HG03439 (cell line): ENCODE data around the gene TRIM9.
"Not testable (repeated sequence)": the region's sequence is repeated elsewhere in the genome, so short reads cannot be mapped to it uniquely, and the experiment has no call there.

Source experiments
- ATAC-seq: cut with Tn5 transposase; IDR thresholded peaks from one replicate; pipeline ENCODE4 v1.9.1; 2021; ENCODE audit warnings: mild to moderate bottlenecking, moderate library complexity; ENCODE audit not compliant: unreplicated experiment

The TRIM9 gene

DNA sequence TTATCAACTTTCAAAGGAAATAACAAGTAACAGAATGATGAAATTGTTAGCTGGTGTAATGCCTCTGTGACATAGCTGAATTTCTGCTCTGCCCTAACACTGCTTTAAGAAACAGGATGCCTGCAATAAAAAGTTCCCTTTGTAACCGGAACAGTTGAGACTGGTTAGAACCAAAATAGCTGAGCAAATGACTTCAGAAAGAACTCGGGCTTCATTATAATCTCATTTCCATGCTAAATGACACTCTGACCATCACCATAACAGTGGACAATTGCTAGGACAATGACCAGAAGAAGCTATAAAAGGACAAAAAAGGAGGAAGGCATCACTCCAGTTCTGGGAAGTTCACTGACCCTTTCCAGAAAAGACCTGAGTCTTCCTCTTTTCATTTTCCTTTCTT is 127.1 kb downstream of the TRIM9 start:
- no peak for ATAC-seq

- no peak for ATAC-seq
These were observed 127.8 kb downstream of the TRIM9 start for GRCh38 chr14:50967103-50967502.

- ATAC-seq, result no peak
These were observed 130.1 kb downstream of the TRIM9 start for GRCh38 chr14:50964683-50965390.

GRCh38 chr14:50963919-50964318 is 131.0 kb downstream of the TRIM9 start:
- ATAC-seq, result no peak

DNA sequence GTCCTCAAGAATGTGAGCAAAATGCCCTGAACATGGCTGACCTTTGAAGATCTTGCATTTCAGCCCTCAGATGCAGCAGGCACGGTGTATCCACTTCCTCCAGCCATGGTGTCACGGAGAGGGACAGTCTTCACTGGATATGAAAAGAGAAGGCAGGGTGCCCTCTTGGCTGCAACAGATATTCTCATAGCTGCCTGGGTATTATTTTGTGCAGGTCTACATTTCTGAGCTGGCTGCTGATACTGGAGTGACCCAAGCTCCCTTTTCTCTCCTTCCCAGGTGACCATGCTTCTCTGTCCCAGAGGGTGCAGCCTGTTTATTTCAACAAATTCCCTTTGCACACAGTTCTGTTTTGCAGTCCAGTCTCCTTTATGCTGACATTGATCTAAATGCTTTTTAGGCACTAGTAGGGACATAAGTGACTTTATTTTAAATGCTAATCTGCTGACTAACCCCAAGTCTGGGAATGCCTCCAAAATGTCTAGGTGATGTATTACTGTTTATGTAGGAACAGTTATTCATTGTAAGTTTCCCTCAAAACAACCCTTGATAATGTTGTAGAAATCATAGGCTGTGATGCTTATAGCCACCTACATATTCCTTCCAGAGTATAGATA is 133.2 kb downstream of the TRIM9 start:
- no peak for ATAC-seq

GRCh38 chr14:50957296-50957695 is 137.6 kb downstream of the TRIM9 start:
- no peak for ATAC-seq

- not testable (repeated sequence) for ATAC-seq
These were observed 138.5 kb downstream of the TRIM9 start for GRCh38 chr14:50956421-50956820.

- ATAC-seq, result no peak
These were observed 139.4 kb downstream of the TRIM9 start for GRCh38 chr14:50955373-50956043.

DNA sequence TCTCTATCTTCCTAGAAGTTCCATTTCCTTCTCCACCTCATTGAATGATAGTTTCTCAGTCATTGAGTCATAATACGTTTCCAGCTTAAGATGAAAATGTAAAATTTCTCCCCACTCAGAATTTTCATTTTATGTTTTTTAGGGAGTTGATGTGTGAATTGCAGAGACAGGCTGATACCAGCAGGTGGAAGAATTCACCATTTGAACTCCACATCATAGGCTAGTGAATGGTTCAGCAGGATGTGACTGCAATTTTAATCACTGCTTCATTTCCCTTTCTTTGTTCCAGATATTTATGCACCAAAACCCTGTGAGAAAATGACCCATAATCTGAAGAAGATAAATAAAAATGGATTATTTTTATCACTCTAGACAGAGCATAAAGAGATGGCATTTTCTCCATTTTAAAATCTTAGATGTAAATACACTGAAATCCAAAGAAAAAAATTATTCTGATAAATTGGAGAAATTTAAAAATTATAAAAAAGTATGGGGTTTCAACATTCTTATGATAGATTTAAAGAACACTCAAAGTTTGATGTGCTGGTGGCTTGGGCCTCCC is 140.0 kb downstream of the TRIM9 start:
- ATAC-seq, result no peak

- no peak for ATAC-seq
These were observed 141.4 kb downstream of the TRIM9 start for GRCh38 chr14:50953502-50953901.

DNA sequence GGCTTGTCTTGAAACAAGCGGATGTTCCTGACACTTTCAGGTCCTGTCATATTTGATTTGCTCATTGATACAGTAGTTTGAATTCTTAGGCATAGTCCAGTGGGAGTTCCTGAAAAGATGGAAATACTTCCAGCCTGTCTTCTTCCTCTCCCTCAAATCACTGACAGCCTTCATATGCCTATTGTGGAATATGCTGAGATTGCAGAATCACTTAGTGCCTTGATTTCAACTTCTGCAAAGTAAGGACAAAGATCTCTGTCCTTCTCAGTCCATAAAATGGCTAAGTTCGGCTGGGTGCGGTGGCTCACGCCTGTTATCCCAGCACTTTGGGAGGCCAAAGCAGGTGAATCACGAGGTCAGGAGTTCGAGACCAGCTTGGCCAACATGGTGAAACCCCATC is 143.9 kb downstream of the TRIM9 start:
- ATAC-seq, result no peak

DNA sequence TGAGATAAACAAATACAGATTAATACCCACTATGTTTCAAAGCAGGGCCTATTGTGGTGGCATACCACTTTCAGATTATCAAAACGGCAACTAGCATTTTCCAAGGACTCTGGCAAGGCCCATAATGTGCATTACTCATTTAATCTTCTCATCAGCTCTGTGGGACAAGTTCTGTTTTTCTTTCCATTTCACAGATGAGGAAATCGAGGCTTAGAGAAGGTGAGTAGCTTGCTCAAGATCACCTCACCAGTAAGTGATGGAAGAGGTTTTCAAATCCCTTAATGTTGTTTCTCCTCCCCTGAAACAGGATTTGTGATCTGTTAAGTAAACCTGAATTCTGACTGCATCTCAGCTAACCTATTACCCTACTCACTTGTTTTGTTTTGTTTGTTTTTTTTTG is 146.7 kb downstream of the TRIM9 start:
- ATAC-seq, result no peak

DNA sequence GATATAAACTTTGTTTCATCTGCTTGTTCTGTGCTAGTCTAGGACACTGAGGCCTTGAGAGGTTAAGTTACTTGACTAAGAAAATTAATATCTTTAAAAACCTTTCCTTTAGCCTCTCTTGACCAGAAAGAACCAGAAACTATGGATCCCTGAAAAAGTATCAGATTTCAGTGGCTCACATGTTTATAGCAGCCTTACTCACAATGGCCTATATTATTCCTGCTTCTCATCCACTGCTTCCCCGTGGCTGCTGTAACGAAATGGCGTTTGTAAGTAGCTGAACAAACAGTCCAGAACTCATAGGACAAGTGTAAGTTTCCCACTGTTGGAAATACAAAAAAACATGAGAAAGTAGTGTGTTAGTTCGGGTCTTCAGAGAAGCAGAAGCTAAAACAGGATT is 147.5 kb downstream of the TRIM9 start:
- ATAC-seq, result no peak

GRCh38 chr14:50946234-50946935 is 148.5 kb downstream of the TRIM9 start:
- no peak for ATAC-seq

GRCh38 chr14:50944647-50945413 is 150.1 kb downstream of the TRIM9 start:
- no peak for ATAC-seq

DNA sequence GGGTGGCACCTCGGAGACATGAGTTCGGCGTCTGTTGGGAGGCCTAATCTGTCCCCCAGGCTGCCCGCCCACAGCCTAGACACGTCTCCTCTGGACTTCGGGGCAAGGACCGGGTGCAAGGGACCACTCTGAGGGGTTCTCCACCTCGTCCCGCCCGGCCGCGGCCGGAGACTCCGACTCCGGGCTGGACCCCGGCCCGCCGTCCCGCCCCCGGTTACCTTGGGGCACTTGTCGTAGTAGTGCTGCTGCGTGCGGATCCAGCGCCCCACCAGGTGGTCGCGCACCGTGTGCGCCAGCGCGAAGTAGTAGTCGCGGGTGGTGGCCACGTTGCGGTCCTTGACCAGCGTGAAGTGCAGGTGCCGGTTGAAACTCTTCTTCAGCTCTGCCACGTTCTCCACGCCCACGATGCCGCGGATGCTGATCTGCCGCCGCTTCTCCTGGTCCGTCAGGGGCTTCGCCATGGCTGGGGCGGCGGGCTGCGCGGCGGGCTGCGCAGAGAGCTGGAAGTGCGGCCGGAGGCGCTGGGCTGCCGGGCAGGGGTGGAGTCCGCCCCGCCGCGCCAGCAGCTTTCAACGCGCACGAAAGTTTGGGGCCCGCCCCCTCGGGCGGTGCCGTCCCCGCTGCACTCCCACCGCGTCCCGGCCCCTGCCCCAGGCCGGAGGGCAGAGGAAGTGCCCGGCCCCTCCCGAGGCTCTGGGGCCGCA is 150.8 kb downstream of the TRIM9 start, which contains the start of gene PYGL:
Gene PYGL (minus strand): TSS at position 541 of the 704 bp plus-strand sequence. CDS start 80 bp downstream, at position 461.
- ATAC-seq, result peak; percentile 63

GRCh38 chr14:50943261-50943942 is 151.5 kb downstream of the TRIM9 start:
- peak; percentile 22 for ATAC-seq

- ATAC-seq, result not testable (repeated sequence)
These were observed 153.3 kb downstream of the TRIM9 start for GRCh38 chr14:50941638-50942037.

- ATAC-seq, result no peak
These were observed 153.8 kb downstream of the TRIM9 start for GRCh38 chr14:50941151-50941550.
